ENCODE results near the gene CCDC181. TPM values are rescaled to one million over a fixed set of nuclear protein-coding genes. Genes with fewer than 3 reads are reported as not detected.

CCDC181 gene
- polyA plus RNA-seq, 1 of the 3 experiments (the other 2 are of a cell fraction) = 1.2 TPM

- Histone ChIP-seq H3K79me2 (ENCODE audit: insufficient read depth) (peaks cover 85% of the 10 kb centered on the region), H2AFZ (ENCODE audit: low read depth) (no peak overlapping the region), H3K27ac (ENCODE audit: low read depth in 2 of 2, low read length in 1 of 2) (no peak overlapping the region), H3F3A (replicated peaks; ENCODE audit: insufficient read depth) (peaks cover 12% of the 10 kb centered on the region), H3K36me3 (replicated peaks in 1 of 2; ENCODE audit: control insufficient read depth in 1 of 2, insufficient read depth in 2 of 2, low read length in 1 of 2) (peaks cover 3 to 13% of the 10 kb centered on the region in 2 experiments), H3K9ac (no peak overlapping the region), H3K9me3 (no peaks in the 10 kb centered on the region), H3K4me2 (no peak overlapping the region), H3K4me3 (ENCODE audit: low read depth in 2 of 2, low read length in 1 of 2) (no peak overlapping the region), H3K4me1 (ENCODE audit: control insufficient read depth in 1 of 2, insufficient read depth in 2 of 2, low read depth in 1 of 2, low read length in 1 of 2) (peaks cover 12 to 26% of the 10 kb centered on the region in 2 experiments; a peak in 3 of 4 replicates), H3K27me3 (ENCODE audit: insufficient read depth) (no peaks in the 10 kb centered on the region), H3K9me2 (no peaks in the 10 kb centered on the region), H4K20me1 (ENCODE audit: insufficient read depth) (no peaks in the 10 kb centered on the region)
- CTCF ChIA-PET = interaction anchor here (1.2 kb wide), 1 partner anchor 761 kb away, joined by 3 read pairs; no protein-coding TSS in a partner anchor
- TF ChIP-seq, protein P1, sequence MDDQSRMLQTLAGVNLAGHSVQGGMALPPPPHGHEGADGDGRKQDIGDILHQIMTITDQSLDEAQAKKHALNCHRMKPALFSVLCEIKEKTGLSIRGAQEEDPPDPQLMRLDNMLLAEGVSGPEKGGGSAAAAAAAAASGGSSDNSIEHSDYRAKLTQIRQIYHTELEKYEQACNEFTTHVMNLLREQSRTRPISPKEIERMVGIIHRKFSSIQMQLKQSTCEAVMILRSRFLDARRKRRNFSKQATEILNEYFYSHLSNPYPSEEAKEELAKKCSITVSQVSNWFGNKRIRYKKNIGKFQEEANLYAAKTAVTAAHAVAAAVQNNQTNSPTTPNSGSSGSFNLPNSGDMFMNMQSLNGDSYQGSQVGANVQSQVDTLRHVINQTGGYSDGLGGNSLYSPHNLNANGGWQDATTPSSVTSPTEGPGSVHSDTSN (IDR thresholded peaks at IDR 0.05) = no peak
- TF ChIP-seq POLR2AphosphoS5 (IDR thresholded peaks at IDR 0.05; ENCODE audit: low read depth, low read length) (no peak), GATA2 (CRISPR knock-in tag; IDR thresholded peaks at IDR 0.05) (no peak)
- POLR2A ChIA-PET = no interaction called here
- 98% methylated on average over 2 of the region's 2 CpGs for WGBS (ENCODE audit: low lambda C conversion rate)
- DNase-seq = no peak
These were observed 62.3 kb downstream of the CCDC181 start for GRCh38 chr1:169364948-169365347.

DNA sequence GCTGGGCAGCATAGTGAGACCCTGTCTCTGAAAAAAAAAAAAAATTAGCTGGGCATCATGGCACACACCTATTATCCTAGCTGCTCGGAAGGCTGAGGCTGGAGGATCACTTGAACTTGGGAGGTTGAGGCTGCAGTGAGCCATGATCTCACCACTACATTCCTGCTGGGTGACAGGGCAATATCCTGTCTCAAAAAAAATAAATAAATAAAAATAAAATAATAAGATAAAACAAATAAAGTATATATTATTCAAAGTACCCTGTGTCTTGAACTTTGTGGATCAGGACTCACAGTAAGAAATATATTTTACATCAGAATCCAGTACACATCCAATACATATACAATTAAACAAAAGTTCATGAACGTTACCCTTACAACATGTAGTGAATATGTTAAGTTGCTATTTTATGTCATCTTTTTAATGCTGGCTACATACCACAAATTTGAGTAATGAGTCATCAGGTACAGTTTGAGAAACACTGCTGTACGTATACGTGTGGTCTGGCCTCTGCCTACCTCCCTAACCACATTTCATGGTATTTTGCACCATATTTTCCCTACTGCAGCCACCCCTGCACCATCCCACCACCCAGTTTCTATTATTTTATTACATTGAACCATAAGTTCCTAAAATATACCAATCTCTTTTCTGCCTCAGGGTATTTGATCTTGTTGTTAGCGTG lies 64.1 kb downstream of the CCDC181 start:
- ChIA-PET CTCF (interaction anchor here (1.4 to 1.9 kb wide), 2 partner anchors 760 to 1020 kb away, joined by 5 to 6 read pairs; no protein-coding TSS in a partner anchor), POLR2A (no interaction called here)
- H3K27ac ChIP-seq (ENCODE audit: low read depth in 2 of 2, low read length in 1 of 2) = peak overlapping the region; percentile 64 to 77
- peak overlapping the region; percentile 11; the same call in 1 of the 2 replicates for H2AFZ ChIP-seq (ENCODE audit: low read depth)
- H3K4me3 ChIP-seq (ENCODE audit: low read depth in 2 of 2, low read length in 1 of 2) = no peak overlapping the region
- no peaks in the 10 kb centered on the region for H3K9me2 ChIP-seq
- peaks cover 12% of the 10 kb centered on the region for H3F3A ChIP-seq (replicated peaks; ENCODE audit: insufficient read depth)
- peak overlapping the region; percentile 35; the same call in 1 of the 2 replicates for H3K4me2 ChIP-seq
- H3K4me1 ChIP-seq (ENCODE audit: control insufficient read depth in 1 of 2, insufficient read depth in 2 of 2, low read depth in 1 of 2, low read length in 1 of 2) = peaks cover 12 to 17% of the 10 kb centered on the region in 2 experiments; a peak in 3 of 4 replicates
- no peaks in the 10 kb centered on the region for H3K27me3 ChIP-seq (ENCODE audit: insufficient read depth)
- peaks cover 5 to 18% of the 10 kb centered on the region in 2 experiments for H3K36me3 ChIP-seq (replicated peaks in 1 of 2; ENCODE audit: control insufficient read depth in 1 of 2, insufficient read depth in 2 of 2, low read length in 1 of 2)
- no peaks in the 10 kb centered on the region for H3K9me3 ChIP-seq
- H3K79me2 ChIP-seq (ENCODE audit: insufficient read depth) = peaks cover 77% of the 10 kb centered on the region
- H3K9ac ChIP-seq = peak overlapping the region; percentile 18; the same call in 1 of the 2 replicates
- WGBS (ENCODE audit: low lambda C conversion rate) = 43% methylated on average over 5 of the region's 5 CpGs
- no peak for DNase-seq
- TF ChIP-seq JUND (IDR thresholded peaks at IDR 0.05) (peak; percentile 58), FOSL2 (IDR thresholded peaks at IDR 0.05; ENCODE audit: borderline replicate concordance, low read depth) (peak; percentile 57; the same call in 1 of the 2 replicates), RAD21 (IDR thresholded peaks at IDR 0.05; ENCODE audit: low read length) (no peak)
- no peaks in the 10 kb centered on the region for H4K20me1 ChIP-seq (ENCODE audit: insufficient read depth)

- Histone ChIP-seq H3K9me3 (no peaks in the 10 kb centered on the region), H3K4me1 (ENCODE audit: control insufficient read depth in 1 of 2, insufficient read depth in 2 of 2, low read depth in 1 of 2, low read length in 1 of 2) (peaks cover 7 to 9% of the 10 kb centered on the region in 2 experiments; a peak in 3 of 4 replicates), H3K9me2 (no peaks in the 10 kb centered on the region), H3K27ac (ENCODE audit: low read depth in 2 of 2, low read length in 1 of 2) (no peak overlapping the region), H3K4me3 (ENCODE audit: low read depth in 2 of 2, low read length in 1 of 2) (no peak overlapping the region), H3K9ac (no peak overlapping the region), H3K79me2 (ENCODE audit: insufficient read depth) (peaks cover 68% of the 10 kb centered on the region), H3K27me3 (ENCODE audit: insufficient read depth) (no peaks in the 10 kb centered on the region), H3K36me3 (replicated peaks in 1 of 2; ENCODE audit: control insufficient read depth in 1 of 2, insufficient read depth in 2 of 2, low read length in 1 of 2) (peaks cover 5 to 25% of the 10 kb centered on the region in 2 experiments), H3F3A (replicated peaks; ENCODE audit: insufficient read depth) (peaks cover 12% of the 10 kb centered on the region), H2AFZ (ENCODE audit: low read depth) (no peak overlapping the region), H3K4me2 (no peak overlapping the region), H4K20me1 (ENCODE audit: insufficient read depth) (no peaks in the 10 kb centered on the region)
- CTCF ChIA-PET = interaction anchor here (1.1 to 2.8 kb wide), 3 partner anchors 12 to 1019 kb away, joined by 3 to 23 read pairs (median 5); partner anchors contain the start of gene SLC19A2
- WGBS (ENCODE audit: low lambda C conversion rate) = 94% methylated on average over 7 of the region's 7 CpGs
- DNase-seq = no peak
- POLR2A ChIA-PET = no interaction called here
- TF ChIP-seq, protein P2, sequence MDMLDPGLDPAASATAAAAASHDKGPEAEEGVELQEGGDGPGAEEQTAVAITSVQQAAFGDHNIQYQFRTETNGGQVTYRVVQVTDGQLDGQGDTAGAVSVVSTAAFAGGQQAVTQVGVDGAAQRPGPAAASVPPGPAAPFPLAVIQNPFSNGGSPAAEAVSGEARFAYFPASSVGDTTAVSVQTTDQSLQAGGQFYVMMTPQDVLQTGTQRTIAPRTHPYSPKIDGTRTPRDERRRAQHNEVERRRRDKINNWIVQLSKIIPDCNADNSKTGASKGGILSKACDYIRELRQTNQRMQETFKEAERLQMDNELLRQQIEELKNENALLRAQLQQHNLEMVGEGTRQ (IDR thresholded peaks at IDR 0.05; ENCODE audit: borderline replicate concordance, low read depth, low read length) = no peak
- TF ChIP-seq NRF1 (IDR thresholded peaks at IDR 0.05; ENCODE audit: low read depth, low read length) (no peak), SMC3 (IDR thresholded peaks at IDR 0.05; ENCODE audit: low read depth, low read length) (no peak), FOXM1 (IDR thresholded peaks at IDR 0.05; ENCODE audit: low read depth) (no peak), REST (IDR thresholded peaks at IDR 0.05; ENCODE audit: low read depth, low read length) (no peak), IRF3 (IDR thresholded peaks at IDR 0.05; ENCODE audit: low read depth, low read length) (no peak), EZH2phosphoT487 (IDR thresholded peaks at IDR 0.05; ENCODE audit: borderline replicate concordance, low read depth) (no peak)
These were observed 66.0 kb downstream of the CCDC181 start for GRCh38 chr1:169361281-169361680.

Measured in SK-N-SH (cell line).